ENCODE data around the gene SIGLEC1. TPM values are rescaled to one million over a fixed set of nuclear protein-coding genes. Genes with fewer than 3 reads are reported as not detected.

Gene SIGLEC1
- total and polyA plus RNA-seq, 2 experiments from 2014 or later, result not detected

DNA sequence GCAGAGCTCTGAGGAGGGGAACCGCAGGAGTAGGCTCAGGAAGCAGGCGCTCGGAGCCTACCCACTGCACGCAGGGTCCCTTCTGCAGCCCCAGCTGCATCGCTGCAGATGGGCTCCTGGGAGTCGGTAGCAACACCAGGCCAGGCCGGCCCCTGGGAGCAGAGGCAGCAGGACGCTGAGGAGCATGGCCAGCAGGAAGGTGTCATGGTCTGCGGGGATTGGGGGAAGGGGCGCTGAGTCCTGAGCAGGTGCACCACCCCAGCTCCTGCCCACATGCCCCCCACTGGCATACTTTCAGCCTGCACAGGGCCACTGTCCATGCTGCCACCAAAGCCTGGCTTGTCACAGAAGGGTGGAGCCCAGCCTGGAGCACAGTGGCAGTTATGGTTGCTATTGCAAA lies 41.5 kb downstream of the SIGLEC1 start:
- Histone ChIP-seq H3K9me2 (ENCODE audit: insufficient read depth) (no peaks in the 10 kb centered on the region), H3K4me3 (no peak overlapping the region), H3K36me3 (ENCODE audit: insufficient read depth) (no peaks in the 10 kb centered on the region), H3K27ac (ENCODE audit: low read depth) (no peak overlapping the region), H2AFZ (no peak overlapping the region), H3F3A (replicated peaks; ENCODE audit: low read depth) (peaks cover 3% of the 10 kb centered on the region; the same call in 1 of the 2 replicates), H3K27me3 (ENCODE audit: insufficient read depth) (peaks cover 45% of the 10 kb centered on the region), H3K79me2 (replicated peaks; ENCODE audit: insufficient read depth) (no peaks in the 10 kb centered on the region), H3K4me2 (no peak overlapping the region), H4K20me1 (replicated peaks; ENCODE audit: insufficient read depth) (no peaks in the 10 kb centered on the region), H3K4me1 (ENCODE audit: insufficient read depth) (peaks cover 8% of the 10 kb centered on the region; the same call in 1 of the 2 replicates)
- Mint-ChIP-seq H3K36me3 (ENCODE audit: low read depth) (no peaks in the 10 kb centered on the region), H3K4me3 (no peak overlapping the region; the same call in 2 of the 3 replicates), H3K4me1 (peaks cover 32% of the 10 kb centered on the region), H3K9me3 (no peaks in the 10 kb centered on the region; the same call in 2 of the 3 replicates), H3K27me3 (ENCODE audit: insufficient read depth, low read depth, poor library complexity) (peaks cover 23% of the 10 kb centered on the region), H3K27ac (no peak overlapping the region)
- TF ChIP-seq JUNB (IDR thresholded peaks at IDR 0.05; ENCODE audit: unreplicated experiment) (no peak), NANOG (IDR thresholded peaks at IDR 0.05; ENCODE audit: borderline replicate concordance) (no peak), POLR2AphosphoS5 (IDR thresholded peaks at IDR 0.05; ENCODE audit: low read depth) (no peak), CREB1 (CRISPR knock-in tag; IDR thresholded peaks at IDR 0.05; ENCODE audit: low read depth) (no peak), ZNF331 (CRISPR knock-in tag; IDR thresholded peaks at IDR 0.05; ENCODE audit: low read depth) (no peak), ZNF114 (CRISPR knock-in tag; IDR thresholded peaks at IDR 0.05) (no peak)
- TF ChIP-seq, protein P1, sequence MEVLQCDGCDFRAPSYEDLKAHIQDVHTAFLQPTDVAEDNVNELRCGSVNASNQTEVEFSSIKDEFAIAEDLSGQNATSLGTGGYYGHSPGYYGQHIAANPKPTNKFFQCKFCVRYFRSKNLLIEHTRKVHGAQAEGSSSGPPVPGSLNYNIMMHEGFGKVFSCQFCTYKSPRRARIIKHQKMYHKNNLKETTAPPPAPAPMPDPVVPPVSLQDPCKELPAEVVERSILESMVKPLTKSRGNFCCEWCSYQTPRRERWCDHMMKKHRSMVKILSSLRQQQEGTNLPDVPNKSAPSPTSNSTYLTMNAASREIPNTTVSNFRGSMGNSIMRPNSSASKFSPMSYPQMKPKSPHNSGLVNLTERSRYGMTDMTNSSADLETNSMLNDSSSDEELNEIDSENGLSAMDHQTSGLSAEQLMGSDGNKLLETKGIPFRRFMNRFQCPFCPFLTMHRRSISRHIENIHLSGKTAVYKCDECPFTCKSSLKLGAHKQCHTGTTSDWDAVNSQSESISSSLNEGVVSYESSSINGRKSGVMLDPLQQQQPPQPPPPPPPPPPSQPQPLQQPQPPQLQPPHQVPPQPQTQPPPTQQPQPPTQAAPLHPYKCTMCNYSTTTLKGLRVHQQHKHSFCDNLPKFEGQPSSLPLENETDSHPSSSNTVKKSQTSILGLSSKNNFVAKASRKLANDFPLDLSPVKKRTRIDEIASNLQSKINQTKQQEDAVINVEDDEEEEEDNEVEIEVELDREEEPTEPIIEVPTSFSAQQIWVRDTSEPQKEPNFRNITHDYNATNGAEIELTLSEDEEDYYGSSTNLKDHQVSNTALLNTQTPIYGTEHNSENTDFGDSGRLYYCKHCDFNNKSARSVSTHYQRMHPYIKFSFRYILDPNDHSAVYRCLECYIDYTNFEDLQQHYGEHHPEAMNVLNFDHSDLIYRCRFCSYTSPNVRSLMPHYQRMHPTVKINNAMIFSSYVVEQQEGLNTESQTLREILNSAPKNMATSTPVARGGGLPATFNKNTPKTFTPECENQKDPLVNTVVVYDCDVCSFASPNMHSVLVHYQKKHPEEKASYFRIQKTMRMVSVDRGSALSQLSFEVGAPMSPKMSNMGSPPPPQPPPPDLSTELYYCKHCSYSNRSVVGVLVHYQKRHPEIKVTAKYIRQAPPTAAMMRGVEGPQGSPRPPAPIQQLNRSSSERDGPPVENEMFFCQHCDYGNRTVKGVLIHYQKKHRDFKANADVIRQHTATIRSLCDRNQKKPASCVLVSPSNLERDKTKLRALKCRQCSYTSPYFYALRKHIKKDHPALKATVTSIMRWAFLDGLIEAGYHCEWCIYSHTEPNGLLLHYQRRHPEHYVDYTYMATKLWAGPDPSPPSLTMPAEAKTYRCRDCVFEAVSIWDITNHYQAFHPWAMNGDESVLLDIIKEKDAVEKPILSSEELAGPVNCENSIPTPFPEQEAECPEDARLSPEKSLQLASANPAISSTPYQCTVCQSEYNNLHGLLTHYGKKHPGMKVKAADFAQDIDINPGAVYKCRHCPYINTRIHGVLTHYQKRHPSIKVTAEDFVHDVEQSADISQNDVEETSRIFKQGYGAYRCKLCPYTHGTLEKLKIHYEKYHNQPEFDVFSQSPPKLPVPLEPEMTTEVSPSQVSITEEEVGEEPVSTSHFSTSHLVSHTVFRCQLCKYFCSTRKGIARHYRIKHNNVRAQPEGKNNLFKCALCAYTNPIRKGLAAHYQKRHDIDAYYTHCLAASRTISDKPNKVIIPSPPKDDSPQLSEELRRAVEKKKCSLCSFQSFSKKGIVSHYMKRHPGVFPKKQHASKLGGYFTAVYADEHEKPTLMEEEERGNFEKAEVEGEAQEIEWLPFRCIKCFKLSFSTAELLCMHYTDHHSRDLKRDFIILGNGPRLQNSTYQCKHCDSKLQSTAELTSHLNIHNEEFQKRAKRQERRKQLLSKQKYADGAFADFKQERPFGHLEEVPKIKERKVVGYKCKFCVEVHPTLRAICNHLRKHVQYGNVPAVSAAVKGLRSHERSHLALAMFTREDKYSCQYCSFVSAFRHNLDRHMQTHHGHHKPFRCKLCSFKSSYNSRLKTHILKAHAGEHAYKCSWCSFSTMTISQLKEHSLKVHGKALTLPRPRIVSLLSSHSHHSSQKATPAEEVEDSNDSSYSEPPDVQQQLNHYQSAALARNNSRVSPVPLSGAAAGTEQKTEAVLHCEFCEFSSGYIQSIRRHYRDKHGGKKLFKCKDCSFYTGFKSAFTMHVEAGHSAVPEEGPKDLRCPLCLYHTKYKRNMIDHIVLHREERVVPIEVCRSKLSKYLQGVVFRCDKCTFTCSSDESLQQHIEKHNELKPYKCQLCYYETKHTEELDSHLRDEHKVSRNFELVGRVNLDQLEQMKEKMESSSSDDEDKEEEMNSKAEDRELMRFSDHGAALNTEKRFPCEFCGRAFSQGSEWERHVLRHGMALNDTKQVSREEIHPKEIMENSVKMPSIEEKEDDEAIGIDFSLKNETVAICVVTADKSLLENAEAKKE (CRISPR knock-in tag; IDR thresholded peaks at IDR 0.05), result no peak
- DNase-seq (ENCODE audit: low spot score), result no peak
- ATAC-seq, result no peak

DNA sequence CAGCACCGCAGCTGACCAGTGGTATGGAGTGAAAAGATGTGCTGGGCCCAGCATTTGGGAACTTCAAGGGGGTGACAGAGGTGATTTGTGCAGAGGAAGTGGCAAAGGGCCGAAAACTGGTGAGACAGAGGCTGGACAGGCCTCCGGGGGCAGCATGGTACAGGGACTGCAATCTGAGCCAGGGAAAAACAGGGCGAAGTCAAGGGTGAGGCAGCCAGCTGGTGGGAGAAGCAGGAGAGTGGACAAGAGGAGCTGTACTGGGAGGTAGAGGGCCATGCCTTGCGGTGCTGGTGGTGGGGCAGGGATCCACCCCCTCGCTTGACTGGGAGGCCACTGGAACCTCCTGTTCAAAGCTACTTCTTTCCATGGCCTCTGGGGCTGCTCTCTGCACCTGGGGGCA lies 41.9 kb downstream of the SIGLEC1 start:
- H3K4me1 ChIP-seq (ENCODE audit: insufficient read depth), result peaks cover 8% of the 10 kb centered on the region; the same call in 1 of the 2 replicates
- ATAC-seq (peak; percentile 4; the same call in 2 of the 3 replicates), DNase-seq (ENCODE audit: low spot score) (peak; percentile 44)
- no peak overlapping the region for H3K4me3 ChIP-seq
- no peak overlapping the region for H3K4me2 ChIP-seq
- no peak overlapping the region for H3K27ac ChIP-seq (ENCODE audit: low read depth)
- no peaks in the 10 kb centered on the region for H4K20me1 ChIP-seq (replicated peaks; ENCODE audit: insufficient read depth)
- H3K36me3 ChIP-seq (ENCODE audit: insufficient read depth), result no peaks in the 10 kb centered on the region
- no peak overlapping the region for H2AFZ ChIP-seq
- peaks cover 3% of the 10 kb centered on the region; the same call in 1 of the 2 replicates for H3F3A ChIP-seq (replicated peaks; ENCODE audit: low read depth)
- H3K79me2 ChIP-seq (replicated peaks; ENCODE audit: insufficient read depth), result no peaks in the 10 kb centered on the region
- no peaks in the 10 kb centered on the region; the same call in 2 of the 3 replicates for H3K9me3 Mint-ChIP-seq
- no peak for TF ChIP-seq NANOG (IDR thresholded peaks at IDR 0.05; ENCODE audit: borderline replicate concordance)
- no peak for TF ChIP-seq JUNB (IDR thresholded peaks at IDR 0.05; ENCODE audit: unreplicated experiment)
- TF ChIP-seq POLR2AphosphoS5 (IDR thresholded peaks at IDR 0.05; ENCODE audit: low read depth), result no peak
- TF ChIP-seq, protein P2, sequence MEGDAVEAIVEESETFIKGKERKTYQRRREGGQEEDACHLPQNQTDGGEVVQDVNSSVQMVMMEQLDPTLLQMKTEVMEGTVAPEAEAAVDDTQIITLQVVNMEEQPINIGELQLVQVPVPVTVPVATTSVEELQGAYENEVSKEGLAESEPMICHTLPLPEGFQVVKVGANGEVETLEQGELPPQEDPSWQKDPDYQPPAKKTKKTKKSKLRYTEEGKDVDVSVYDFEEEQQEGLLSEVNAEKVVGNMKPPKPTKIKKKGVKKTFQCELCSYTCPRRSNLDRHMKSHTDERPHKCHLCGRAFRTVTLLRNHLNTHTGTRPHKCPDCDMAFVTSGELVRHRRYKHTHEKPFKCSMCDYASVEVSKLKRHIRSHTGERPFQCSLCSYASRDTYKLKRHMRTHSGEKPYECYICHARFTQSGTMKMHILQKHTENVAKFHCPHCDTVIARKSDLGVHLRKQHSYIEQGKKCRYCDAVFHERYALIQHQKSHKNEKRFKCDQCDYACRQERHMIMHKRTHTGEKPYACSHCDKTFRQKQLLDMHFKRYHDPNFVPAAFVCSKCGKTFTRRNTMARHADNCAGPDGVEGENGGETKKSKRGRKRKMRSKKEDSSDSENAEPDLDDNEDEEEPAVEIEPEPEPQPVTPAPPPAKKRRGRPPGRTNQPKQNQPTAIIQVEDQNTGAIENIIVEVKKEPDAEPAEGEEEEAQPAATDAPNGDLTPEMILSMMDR (conservative IDR thresholded peaks at IDR 0.05; ENCODE audit: low read depth in 2 of 2), result peak; percentile 40 to 50; a peak in 3 of 4 replicates
- no peak overlapping the region for H3K4me3 Mint-ChIP-seq
- peaks cover 23% of the 10 kb centered on the region for H3K27me3 Mint-ChIP-seq (ENCODE audit: insufficient read depth, low read depth, poor library complexity)
- no peaks in the 10 kb centered on the region for H3K9me2 ChIP-seq (ENCODE audit: insufficient read depth)
- no peak overlapping the region for H3K27ac Mint-ChIP-seq
- H3K36me3 Mint-ChIP-seq (ENCODE audit: low read depth), result no peaks in the 10 kb centered on the region
- H3K4me1 Mint-ChIP-seq, result peaks cover 31% of the 10 kb centered on the region
- peaks cover 45% of the 10 kb centered on the region for H3K27me3 ChIP-seq (ENCODE audit: insufficient read depth)
